ENCODE measurements around the gene TMIGD1. TPM values are rescaled to one million over a fixed set of nuclear protein-coding genes. Genes with fewer than 3 reads are reported as not detected.

The TMIGD1 gene
- total RNA-seq, 2 experiments from 2014 or later = not detected

- Mint-ChIP-seq H3K9me3 (no peaks in the 10 kb centered on the region), H3K4me1 (ENCODE audit: low read depth) (no peaks in the 10 kb centered on the region), H3K27me3 (no peaks in the 10 kb centered on the region), H3K4me3 (no peak overlapping the region), H3K36me3 (ENCODE audit: low read depth) (peaks cover 81% of the 10 kb centered on the region), H3K27ac (no peak overlapping the region)
- ChIA-PET CTCF (interaction anchor here (2.2 kb wide), 1 partner anchor 63 kb away, joined by 9 read pairs; no protein-coding TSS in a partner anchor), POLR2A (no interaction called here)
- intact Hi-C loops (cut with DNase I, micrococcal nuclease) = no loop called here
- H3K9me3 ChIP-seq (ENCODE audit: control insufficient read depth in 1 of 2, insufficient read depth in 1 of 2, low read length in 2 of 2) = no peaks in the 10 kb centered on the region
- peaks cover 61% of the 10 kb centered on the region for H3K36me3 ChIP-seq (ENCODE audit: insufficient read depth, low read length)
- H3K27ac ChIP-seq (ENCODE audit: low read depth in 1 of 2, low read length in 2 of 2) = no peak overlapping the region
- H3K27me3 ChIP-seq (ENCODE audit: control insufficient read depth in 1 of 2, insufficient read depth in 2 of 2, low read length in 2 of 2) = no peaks in the 10 kb centered on the region
- no peak for ATAC-seq (ENCODE audit: poor library complexity)
- H3K4me3 ChIP-seq (ENCODE audit: low read length) = no peak overlapping the region
- DNase-seq = no peak
- H3K4me1 ChIP-seq (ENCODE audit: insufficient read depth, low read length) = no peaks in the 10 kb centered on the region
- TF ChIP-seq CTCF (IDR thresholded peaks at IDR 0.05) = no peak
These were observed 60.5 kb downstream of the TMIGD1 start for GRCh38 chr17:30273373-30273772.

- CTCF ChIA-PET = no interaction called here
- H3K36me3 Mint-ChIP-seq (ENCODE audit: low read depth) = peaks cover 82% of the 10 kb centered on the region
- no peaks in the 10 kb centered on the region for H3K9me3 Mint-ChIP-seq
- H3K9me3 ChIP-seq (ENCODE audit: control insufficient read depth in 1 of 2, insufficient read depth in 1 of 2, low read length in 2 of 2) = no peaks in the 10 kb centered on the region
- ATAC-seq (ENCODE audit: poor library complexity) = no peak
- no peaks in the 10 kb centered on the region for H3K4me1 Mint-ChIP-seq (ENCODE audit: low read depth)
- peaks cover 72% of the 10 kb centered on the region for H3K36me3 ChIP-seq (ENCODE audit: insufficient read depth, low read length)
- no peak overlapping the region for H3K4me3 ChIP-seq (ENCODE audit: low read length)
- H3K27ac Mint-ChIP-seq = no peak overlapping the region
- no peak for DNase-seq
- no peaks in the 10 kb centered on the region for H3K4me1 ChIP-seq (ENCODE audit: insufficient read depth, low read length)
- H3K27me3 Mint-ChIP-seq = no peaks in the 10 kb centered on the region
- intact Hi-C loops (cut with DNase I, micrococcal nuclease) = no loop called here
- no peak overlapping the region for H3K27ac ChIP-seq (ENCODE audit: low read depth in 1 of 2, low read length in 2 of 2)
- no peaks in the 10 kb centered on the region for H3K27me3 ChIP-seq (ENCODE audit: control insufficient read depth in 1 of 2, insufficient read depth in 2 of 2, low read length in 2 of 2)
- no peak for TF ChIP-seq CTCF (IDR thresholded peaks at IDR 0.05)
- POLR2A ChIA-PET = interaction anchor here (1.7 kb wide), 1 partner anchor 21 kb away, joined by 4 read pairs; the partner anchor contains the start of gene BLMH
- no peak overlapping the region for H3K4me3 Mint-ChIP-seq
These were observed 62.8 kb downstream of the TMIGD1 start for GRCh38 chr17:30271102-30271501.

- Mint-ChIP-seq H3K27me3 (no peaks in the 10 kb centered on the region), H3K4me1 (ENCODE audit: low read depth) (no peaks in the 10 kb centered on the region), H3K9me3 (no peaks in the 10 kb centered on the region), H3K27ac (no peak overlapping the region), H3K36me3 (ENCODE audit: low read depth) (peaks cover 87% of the 10 kb centered on the region), H3K4me3 (no peak overlapping the region)
- Histone ChIP-seq H3K4me1 (ENCODE audit: insufficient read depth, low read length) (no peaks in the 10 kb centered on the region), H3K4me3 (ENCODE audit: low read length) (no peak overlapping the region), H3K9me3 (ENCODE audit: control insufficient read depth in 1 of 2, insufficient read depth in 1 of 2, low read length in 2 of 2) (no peaks in the 10 kb centered on the region), H3K27ac (ENCODE audit: low read depth in 1 of 2, low read length in 2 of 2) (no peak overlapping the region), H3K27me3 (ENCODE audit: control insufficient read depth in 1 of 2, insufficient read depth in 2 of 2, low read length in 2 of 2) (no peaks in the 10 kb centered on the region), H3K36me3 (ENCODE audit: insufficient read depth, low read length) (peaks cover 84% of the 10 kb centered on the region)
- DNase-seq (no peak), ATAC-seq (ENCODE audit: poor library complexity) (no peak)
- CTCF ChIA-PET = no interaction called here
- intact Hi-C loops (cut with DNase I, micrococcal nuclease) = no loop called here
- POLR2A ChIA-PET = interaction anchor here (1.0 kb wide), 1 partner anchor 69 kb away, joined by 3 read pairs; no protein-coding TSS in a partner anchor
- TF ChIP-seq CTCF (IDR thresholded peaks at IDR 0.05) = no peak
These were observed 66.2 kb downstream of the TMIGD1 start for GRCh38 chr17:30267625-30268024.

Other genes starting within 250 kb of the TMIGD1 start
- 10 to 100 TPM; 23.8 to 25.2 TPM for gene NSRP1, start 217.2 kb downstream of the TMIGD1 start, total RNA-seq
- not detected for gene SLC6A4, start 98.4 kb downstream of the TMIGD1 start, total RNA-seq
- gene BLMH, start 42.1 kb downstream of the TMIGD1 start, total RNA-seq = 10 to 100 TPM; 32.9 to 36.5 TPM
- gene CPD, start 44.9 kb upstream of the TMIGD1 start, total RNA-seq = 10 to 100 TPM; 26.2 to 30.7 TPM
- 10 to 100 TPM; 43.2 to 45.6 TPM for gene GOSR1, start 143.4 kb upstream of the TMIGD1 start, total RNA-seq